Measurements from ENCODE around the gene DCAF15.
"Not testable (repeated sequence)": the region's sequence is repeated elsewhere in the genome, so short reads cannot be mapped to it uniquely, and the experiment has no call there.

The DCAF15 gene

DNA sequence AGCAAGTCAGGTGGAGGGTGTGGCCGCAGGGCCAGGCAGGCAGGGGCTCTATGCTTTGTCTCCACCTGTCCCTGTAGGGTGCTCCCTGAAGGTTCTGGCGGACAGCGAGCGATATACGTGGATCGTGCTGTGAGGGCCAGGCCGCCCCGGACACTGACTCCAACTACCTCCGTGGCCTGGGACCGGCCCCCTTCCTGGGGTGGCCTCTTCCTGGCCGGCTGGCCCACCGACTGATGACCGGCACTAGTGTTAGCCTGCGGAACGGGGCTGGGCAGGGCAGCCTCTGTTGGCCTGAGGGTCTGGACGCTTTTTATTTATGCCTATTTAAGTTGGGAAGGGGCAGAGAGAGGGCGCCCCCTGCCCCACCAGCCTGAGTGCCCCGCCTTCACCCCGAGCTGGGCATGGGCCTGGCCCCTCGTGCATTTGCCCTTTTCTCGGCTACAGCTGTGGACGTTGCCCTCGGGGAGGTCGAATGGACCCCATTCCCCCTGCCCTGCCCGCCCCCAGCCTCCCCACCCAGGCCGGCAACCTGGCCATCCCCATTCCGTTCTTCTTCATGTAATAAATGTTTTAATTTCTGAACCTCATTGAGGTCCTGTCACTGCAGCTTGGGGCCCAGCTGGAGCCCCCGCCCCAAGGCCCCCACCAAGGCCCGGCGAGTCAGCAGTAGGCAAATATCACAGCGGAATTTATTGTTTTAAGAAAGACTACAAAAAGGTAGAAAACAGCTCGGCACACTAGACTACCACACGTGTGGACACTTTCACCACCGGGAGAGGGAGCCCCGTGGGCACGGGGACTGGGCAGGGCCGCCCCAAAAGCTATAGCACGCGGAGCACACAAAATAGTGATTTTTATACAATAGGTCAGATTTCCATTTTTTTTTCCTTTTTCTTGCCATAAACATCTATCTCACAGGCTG is 8.8 kb downstream of the DCAF15 start:
- no peak for DNase-seq

DNA sequence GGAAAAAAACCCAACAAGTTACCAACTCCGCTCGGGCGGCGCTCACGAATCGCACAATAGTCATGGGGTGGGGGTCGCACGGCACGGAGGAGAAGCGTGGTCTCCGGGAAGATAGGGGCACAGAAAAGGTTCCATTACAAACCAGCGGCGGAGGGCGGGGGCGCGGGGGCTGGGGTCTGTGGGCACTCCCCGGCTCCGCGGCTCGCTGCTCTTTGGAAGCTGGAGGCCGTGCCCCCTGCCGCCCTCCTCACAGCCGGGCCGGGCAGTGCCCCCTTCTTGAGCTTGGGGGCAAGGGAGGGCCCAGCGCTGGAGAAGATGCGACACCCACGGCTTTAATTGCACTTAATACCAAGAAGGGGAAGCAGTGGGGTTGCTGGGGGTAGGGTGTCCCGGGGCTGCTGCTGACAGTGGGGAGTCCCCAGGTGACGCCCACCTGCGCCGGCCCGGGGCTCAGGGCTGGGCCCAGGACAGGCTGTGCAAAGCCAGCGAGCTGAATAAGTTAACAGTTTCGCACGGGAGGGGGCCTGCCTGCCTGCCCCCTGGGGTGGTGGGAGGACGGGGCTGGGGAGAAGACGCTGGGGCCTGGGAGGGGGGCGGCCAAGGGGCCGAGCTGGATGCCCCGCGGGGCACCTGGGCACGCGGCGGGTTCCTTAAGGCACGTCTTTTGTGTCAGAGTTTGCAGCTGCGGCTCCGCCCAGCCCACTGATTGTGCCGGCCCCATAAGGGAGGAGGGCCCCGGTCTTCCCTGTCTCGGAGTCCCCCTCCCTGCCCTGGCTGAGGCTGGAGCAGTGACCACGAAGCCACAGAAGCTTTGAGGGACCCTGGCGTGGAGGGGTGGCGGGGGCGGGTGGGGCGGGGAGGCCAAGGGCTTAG is 9.8 kb downstream of the DCAF15 start:
- no peak for DNase-seq

DNA sequence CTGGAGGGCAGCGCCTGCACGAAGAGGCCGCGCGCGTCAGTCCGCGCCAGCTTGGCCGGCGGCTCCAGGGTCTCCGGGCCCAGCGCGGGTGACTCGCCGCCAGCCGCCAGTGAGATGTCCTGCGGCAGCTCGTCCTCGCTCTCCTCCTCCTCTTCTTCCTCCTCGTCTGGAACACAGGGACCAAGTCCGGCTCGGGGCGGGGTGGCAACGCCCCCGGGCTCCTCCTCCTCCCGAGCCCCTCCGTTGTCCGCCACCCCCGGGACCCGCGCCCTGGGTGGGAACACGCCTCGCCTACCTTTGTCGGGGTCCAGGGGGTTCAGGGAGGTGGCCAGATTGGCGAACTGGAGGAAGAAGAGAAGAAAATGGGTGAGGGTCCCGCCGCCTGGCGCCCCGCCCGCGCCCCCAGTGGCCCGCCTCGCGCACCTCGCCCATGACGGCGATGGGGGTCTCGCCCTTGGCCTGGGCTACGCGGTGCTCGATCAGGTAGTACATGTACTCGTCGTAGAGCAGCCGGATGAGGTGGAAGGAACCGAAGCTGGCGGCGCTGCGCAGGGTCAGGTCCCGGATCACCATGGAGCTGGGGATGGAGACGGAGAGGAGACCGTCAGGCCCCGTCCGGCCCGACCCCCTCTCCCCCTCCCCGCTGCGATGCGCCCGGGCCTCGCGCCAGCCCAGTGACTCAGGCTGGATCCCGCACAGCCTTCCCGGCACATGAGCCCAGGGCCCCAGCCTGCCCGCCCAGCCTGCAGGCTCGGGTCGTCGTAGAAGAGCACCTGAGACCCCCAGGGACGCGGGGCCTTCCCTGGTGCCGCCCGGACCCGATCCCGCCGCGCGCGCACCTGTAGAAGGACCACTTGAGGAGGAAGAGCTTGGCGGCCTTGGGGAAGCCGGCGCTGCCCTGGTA is 10.6 kb downstream of the DCAF15 start:
- DNase-seq = no peak

DNA sequence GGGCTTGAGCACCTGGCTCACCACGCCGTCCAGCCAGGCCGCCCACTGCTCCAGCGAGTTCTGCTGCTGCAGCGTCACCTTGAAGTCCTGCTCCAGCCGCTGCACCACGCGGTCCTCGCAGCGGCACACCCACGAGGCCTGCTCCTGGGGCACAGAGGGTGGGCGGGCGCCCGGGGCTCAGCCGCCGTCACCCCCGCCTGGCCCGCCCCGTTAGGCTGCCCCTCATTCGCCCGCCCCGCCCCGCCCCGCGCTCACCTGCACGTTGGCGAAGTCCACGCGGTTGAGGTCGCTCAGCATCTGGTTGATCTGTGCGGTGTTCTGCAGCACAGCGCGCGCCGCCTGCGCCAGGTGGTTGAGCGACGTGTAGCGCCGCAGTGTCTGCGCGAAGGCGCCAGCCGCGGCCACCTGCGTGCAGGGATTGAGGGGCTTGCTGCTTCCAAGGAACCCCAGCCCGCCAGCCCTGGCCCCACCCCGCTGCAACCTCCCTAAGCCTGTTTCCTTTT is 11.3 kb downstream of the DCAF15 start:
- no peak for DNase-seq

DNA sequence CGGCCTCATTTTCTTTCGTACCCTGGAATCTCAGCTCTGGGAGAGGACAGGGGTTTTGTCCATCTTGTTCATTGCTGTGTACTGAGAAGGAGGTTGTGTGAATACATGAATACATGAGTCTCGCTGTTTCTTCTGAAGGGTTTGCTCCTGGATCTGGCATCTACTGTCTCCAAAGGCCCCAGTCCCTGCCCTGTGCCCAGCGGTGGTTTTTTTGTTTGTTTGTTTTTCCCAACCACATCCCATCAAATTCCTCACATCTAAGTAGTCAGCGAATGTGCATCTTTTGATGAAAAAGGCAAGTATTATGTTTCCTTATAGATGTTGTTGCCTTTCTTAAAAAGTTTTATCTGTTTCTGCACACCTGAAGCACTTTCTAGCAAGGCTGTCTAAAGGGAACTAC is 12.5 kb downstream of the DCAF15 start:
- DNase-seq = no peak

DNA sequence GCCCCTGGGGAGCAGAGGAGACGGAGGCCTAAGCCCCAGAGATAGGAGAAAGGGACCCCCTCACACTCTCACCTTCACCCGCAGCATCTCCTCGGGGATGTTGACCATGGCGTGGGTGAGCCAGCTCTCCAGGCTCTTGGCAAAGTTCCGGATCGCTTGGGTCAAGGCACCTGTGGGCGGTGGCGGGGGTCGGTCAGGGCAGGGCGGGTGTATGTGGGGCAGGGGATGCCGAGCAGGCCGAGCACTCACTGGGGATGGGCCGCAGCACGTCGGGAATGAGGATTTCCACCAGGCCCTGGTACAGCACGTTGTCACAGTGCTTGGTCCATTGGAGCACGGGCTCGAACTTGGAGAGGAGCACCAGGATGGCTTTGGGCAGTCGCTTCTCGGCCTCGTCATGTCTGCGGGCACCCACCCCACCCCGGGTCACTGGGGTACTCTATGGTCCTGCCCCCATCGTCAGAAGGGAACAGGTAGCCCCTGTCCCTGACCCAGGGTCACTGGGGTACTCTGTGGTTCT is 13.1 kb downstream of the DCAF15 start:
- DNase-seq = no peak

DNA sequence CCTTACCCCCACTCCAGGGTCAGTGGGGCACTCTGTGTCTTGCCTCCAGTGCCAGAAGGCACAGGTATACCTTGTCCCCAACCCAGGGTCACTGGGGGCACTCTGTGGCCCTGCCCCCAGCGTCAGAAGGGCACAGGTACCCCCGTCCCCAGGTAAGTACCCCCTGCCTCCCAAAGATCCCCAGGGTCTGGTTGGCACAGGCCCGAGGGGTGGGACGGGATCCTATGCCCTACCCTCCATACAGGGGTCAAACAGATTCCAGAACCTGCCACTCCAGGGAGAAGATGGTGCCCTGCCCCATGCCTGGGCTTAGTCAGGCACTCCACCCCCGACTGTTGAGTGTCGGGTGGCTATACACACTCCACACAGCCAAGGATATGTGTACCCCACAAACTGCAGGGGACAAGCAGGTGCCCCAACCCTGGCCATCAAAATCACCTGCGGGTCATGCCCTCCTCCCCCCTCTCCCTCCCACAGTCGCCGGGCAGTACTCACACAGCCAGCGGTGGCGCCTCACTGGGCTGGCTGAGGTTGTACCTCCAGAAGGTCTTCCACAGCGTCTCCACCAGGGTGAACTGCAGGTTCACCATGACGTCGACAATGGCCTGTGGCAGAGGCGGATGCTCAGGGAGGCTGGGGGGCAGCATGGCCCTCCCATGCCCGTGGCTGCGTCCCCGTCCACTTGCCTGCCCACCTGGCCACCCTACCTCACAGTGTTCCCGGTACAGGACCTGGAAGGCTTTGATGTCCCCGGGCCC is 13.8 kb downstream of the DCAF15 start:
- no peak for DNase-seq

DNA sequence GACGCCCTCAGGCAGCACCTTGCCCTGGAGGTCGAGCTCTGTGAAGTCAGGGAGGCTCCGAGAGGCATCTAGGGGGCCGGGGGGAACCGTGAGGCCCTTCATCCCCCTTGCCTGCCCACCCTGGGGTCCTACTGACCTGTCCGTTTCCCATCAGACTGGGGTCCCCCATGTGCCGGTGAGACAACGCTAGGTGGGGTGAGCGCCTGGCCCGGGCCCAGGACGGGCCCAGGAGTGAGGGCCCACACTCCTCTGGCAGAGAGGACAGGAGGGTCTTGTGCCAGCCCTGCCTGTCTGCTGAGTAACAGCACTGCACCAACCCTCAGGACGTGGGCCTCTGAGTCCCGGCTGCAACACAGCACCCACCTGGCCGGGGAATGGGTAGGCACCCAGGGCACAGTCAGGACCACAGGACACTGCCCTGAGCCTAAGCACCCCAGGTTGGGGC is 14.4 kb downstream of the DCAF15 start:
- DNase-seq = no peak

DNA sequence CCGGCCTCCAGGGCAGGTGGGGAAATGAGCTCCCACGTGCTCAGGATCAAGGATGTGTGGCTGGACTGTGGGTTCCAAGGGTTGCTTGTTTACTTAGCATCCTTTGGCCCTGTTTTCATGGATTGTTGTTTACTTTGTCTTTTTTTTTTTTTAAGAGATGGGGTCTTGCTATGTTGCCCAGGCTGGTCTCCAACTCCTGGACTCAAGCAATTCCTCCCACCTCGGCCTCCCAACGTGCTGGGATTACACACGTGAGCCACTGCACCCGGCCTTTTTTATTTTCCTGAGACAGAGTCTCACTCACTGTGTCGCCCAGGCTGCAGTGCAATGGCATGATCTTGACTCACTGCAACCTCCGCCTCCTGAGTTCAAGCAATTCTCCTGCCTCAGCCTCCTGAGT is 14.9 kb downstream of the DCAF15 start:
- DNase-seq = not testable (repeated sequence)

DNA sequence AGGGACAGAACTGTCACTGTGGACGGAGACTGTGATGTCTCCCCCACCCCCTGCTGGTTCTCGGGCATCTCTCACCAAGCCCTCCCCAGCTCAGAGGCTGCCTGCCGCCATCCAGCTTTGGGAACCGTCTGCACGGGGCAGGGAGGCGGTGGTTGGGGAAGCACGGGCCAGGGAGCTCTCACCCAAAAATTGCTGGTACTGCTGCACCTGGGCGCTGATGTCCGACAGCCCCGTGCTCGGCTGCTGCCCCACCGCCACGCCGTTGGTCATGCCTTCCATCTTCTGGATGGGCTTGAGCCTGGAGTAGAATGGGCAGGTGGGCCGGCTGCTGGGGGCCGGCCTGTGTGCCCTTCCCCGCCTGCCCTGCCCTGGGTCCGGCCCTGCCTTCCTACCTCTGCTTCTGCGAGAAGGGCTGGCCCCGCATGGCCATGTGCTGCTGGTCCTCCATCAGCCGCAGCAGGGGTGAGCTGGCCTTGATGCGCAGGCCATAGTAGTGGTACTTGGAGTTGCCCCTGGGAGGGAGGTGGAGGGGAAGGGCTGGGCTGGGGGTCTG is 16.1 kb downstream of the DCAF15 start:
- DNase-seq = no peak

DNA sequence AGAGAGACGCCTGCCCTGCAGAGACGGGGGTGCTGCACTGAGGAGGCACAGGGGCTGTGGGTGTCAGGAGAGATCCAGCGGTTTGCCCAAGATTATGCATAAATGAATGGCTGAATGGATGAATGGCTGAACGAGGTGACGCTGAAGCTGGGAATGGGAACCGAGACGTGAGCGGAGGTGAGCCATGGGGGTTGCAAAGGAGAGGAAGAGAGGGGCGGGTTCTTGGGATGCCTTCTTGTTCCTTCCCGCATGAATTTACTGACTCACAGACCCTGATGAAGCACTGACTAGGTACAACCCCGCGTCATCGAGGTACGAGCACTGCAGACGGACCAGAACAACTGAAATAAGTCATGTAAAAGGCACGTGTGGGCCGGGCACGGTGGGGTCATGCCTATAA is 16.7 kb downstream of the DCAF15 start:
- DNase-seq = no peak

DNA sequence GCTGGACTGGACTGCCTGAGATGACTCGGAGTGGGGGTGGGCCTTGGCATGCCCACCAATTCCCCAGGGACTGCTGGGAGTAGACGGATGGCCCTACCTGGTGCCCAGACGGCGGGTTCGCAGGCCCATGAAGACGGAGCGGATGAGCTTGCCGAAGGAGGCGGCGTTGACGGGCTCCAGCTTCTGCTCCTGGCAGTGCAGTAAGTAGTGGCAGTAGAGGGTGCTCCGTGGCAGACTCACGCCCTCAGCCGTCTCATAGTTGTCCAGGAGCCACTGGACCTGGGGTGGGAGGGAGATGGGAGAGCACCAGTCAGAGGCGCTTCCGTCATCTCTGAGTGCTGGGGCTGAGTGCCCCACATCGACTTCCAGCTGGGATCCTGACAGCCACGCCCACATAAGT is 17.6 kb downstream of the DCAF15 start:
- no peak for DNase-seq

DNA sequence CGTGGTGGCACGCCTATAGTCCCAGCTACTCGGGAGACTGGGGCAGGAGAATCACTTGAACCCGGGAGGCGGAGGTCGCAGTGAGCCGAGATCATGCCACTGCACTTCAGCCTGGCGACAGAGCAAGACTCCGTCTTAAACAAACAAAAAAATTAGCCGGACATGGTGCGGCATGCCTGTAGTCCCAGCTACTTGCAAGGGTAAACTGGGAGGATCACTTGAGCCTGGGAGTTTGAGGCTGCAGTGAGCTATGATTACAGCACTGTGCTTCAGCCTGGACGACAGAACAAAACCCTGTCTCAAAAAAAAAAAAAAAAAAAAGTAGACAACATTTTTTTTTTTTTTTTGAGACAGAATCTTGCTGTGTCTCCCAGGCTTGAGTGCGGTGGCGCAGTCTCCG is 19.6 kb downstream of the DCAF15 start:
- DNase-seq = not testable (repeated sequence)

DNA sequence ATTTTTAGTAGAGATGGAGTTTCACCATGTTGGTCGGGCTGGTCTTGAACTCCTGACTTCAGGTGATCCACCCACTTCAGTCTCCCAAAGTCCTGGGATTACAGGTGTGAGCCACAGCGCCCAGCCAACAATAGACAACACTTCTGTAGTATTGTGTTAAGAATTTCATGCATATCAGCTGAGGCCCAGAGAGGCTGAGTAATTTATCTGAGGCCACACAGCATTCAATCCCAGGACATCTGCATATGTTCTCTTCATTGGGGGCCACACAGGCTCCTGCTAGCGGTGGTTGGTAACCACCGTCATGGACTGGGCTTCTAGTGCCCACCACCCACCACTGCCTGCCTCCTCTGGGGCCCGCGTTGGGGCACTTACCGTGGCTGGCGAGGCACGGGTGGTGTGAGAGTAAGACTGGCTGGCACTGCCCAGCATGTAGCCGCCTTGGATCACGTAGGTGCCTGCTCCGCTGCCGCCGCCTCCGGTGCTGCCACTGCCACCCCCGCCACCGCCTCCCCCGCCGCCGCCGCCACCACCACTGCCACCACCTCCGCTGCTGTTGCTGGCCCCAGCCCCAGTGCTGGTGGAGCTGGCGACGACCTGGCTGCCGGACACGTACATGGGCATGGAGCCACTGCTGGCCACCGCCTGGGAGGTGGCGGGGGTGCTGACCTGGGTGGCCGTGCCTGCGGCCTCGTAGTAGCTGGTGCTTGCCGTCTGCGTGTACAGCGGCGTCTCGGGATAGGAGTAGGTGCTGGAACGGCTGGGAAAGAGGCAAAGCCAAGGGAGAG is 20.3 kb downstream of the DCAF15 start:
- no peak for DNase-seq

DNA sequence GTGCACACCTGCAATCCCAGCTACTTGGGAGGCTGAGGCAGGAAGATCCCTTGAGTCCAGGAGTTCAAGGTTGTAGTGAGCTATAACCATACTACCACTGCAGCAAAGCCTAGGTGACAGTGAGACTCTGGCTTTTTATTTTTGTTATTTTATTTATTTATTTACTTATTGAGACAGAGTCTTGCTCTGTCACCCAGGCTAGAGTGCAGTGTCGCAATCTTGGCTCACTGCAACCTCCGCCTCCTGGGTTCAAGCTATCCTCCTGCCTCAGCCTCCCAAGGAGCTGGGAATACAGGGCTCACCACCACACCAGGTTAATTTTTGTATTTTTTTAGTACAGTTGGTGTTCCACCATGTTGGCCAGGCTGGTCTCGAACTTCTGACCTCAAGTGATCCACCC is 21.2 kb downstream of the DCAF15 start:
- DNase-seq = not testable (repeated sequence)

DNA sequence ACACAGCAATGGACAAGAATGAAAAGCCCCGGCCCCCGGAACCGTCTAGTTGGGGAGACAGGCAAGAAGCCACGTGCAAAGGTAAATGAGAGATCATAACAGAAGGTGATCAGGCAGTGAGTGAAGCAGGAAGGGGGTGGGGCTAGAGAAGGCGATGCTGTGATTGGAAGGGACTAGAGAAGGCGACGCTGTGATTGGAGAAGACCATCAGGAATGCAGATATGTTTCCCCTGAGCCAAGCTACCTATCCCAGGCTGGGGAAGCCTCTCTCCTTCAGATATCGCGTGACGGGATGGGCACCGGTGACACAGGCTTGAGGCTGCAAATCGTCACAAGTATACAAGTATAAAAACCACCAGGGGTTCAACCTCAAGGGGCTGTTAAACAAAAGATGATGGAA is 21.8 kb downstream of the DCAF15 start:
- no peak for DNase-seq

DNA sequence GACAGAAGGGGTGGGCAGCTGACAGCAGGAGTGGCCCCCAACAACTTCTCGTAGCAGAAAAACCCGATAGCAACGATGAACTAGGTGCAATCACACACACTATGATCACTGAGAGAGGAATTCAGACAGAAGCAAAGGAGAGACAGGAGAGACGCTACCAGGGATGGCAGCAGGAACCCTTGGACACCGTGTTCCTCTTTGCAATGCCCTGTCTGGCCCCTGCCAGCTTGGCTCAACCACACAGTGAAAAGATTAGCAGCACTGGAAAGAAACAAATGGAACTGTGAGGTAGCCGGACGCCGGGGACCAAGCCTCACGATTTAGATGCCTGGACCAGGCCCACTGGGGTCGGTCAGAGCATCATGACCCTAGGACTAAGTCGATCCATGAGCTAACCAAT is 23.6 kb downstream of the DCAF15 start:
- DNase-seq = no peak

DNA sequence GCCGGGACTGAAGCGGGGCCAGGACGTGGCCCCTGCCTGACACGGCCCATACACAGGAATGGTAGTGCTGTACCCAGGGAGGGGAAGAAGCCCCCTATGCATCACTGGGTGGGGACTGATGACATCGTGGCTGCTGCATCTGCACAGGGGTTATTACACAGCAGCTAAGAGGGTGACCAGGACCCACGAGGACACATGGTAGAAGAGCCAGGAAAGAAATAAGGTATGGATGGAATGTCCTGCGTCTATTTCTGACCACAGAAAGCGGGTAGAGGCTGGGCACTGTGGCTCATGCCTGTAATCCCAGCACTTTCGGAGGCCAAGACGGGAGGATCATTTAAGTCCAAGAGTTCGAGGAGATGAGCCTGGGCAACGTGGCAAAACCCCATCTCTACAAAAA is 24.1 kb downstream of the DCAF15 start:
- no peak for DNase-seq

DNA sequence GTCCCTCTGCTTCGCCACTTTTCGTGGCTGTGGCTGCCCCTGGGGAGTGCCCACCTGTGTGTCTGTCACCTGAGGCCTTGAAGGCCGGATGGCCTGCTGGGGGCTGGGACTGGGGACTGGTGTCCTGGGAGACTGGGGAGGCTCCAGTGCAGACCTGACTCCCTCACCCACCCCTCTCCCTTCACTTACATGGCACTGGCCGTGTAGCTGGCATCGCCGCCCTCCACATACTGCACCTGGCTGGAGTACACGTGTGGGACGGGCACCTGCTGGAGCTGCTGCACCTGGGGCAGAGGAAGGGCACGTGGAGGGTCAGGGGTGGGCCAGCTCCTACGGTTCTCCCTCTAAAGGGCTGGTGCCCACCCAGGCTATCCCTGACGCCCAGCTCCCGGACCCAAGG is 25.5 kb downstream of the DCAF15 start:
- no peak for DNase-seq

Measured in hippocampal formation (tissue), 2 donors.